GM12878 (cell line): ENCODE measurements around the gene HOXB3.

Source experiments
- CBX5 ChIP-seq: sonication (generic); IDR thresholded peaks from 2 replicates; pipeline ENCODE4 v1.6.1; 2016; ENCODE audit warnings: low read depth, moderate library complexity, mild to moderate bottlenecking, inconsistent platforms
- CHD4 ChIP-seq: fragments of 200-600 bp; sonication (generic); IDR thresholded peaks from 2 replicates; pipeline ENCODE4 v1.6.1; 2016; ENCODE audit warnings: mild to moderate bottlenecking
- EP300 ChIP-seq, 2 experiments: fragments of 150-350 bp in 1 of 2; IDR thresholded peaks; 2 replicates each; pipeline ENCODE4 v1.6.1; 2011 to 2012; ENCODE audit warnings: low read depth in 2 of 2, low read length in 2 of 2, borderline replicate concordance in 1 of 2, improper control_type of control experiment in 1 of 2, inconsistent platforms in 1 of 2; ENCODE audit not compliant: control insufficient read depth in 1 of 2
- FOS ChIP-seq: IDR thresholded peaks from 3 replicates; pipeline ENCODE4 v1.6.1; 2011; ENCODE audit warnings: borderline replicate concordance; ENCODE audit not compliant: insufficient read length; ENCODE audit errors: extremely low read depth
- FOXK2 ChIP-seq: fragments of 450-650 bp; IDR thresholded peaks from 2 replicates; pipeline ENCODE4 v1.6.1; 2017; ENCODE audit warnings: mild to moderate bottlenecking, moderate library complexity
- GABPA ChIP-seq: IDR thresholded peaks from 2 replicates; pipeline ENCODE4 v1.6.1; 2014; ENCODE audit warnings: antibody characterized with exemption, low read depth, mild to moderate bottlenecking, inconsistent platforms
- POLR2AphosphoS5 ChIP-seq: IDR thresholded peaks from 2 replicates; pipeline ENCODE4 v1.6.1; 2011; ENCODE audit warnings: mild to moderate bottlenecking, low read length, inconsistent platforms
- TBL1XR1 ChIP-seq: IDR thresholded peaks from 2 replicates; pipeline ENCODE4 v1.6.1; 2012; ENCODE audit warnings: low read depth, low read length, improper control_type of control experiment
- YBX1 ChIP-seq: fragments of 450-650 bp; IDR thresholded peaks from 2 replicates; pipeline ENCODE4 v1.6.1; 2016; ENCODE audit warnings: antibody characterized with exemption
- ZNF24 ChIP-seq: fragments of 450-650 bp; IDR thresholded peaks from 2 replicates; pipeline ENCODE4 v1.6.1; 2017; ENCODE audit warnings: antibody characterized with exemption, mild to moderate bottlenecking
- ZZZ3 ChIP-seq: IDR thresholded peaks from 2 replicates; pipeline ENCODE4 v1.6.1; 2011; ENCODE audit warnings: low read depth; ENCODE audit not compliant: control insufficient read depth, insufficient read length
- TF ChIP-seq, protein P1 (sequence below), 3 experiments: IDR thresholded peaks in 2 of 3; conservative IDR thresholded peaks in 1 of 3; 2 replicates each; pipeline ENCODE4 v1.5.1; 2011; ENCODE audit warnings: low read depth in 3 of 3, low read length in 3 of 3, mild to moderate bottlenecking in 3 of 3, control low read depth in 2 of 3, moderate library complexity in 2 of 3, inconsistent platforms in 1 of 3, mixed read lengths in 1 of 3; ENCODE audit not compliant: control insufficient read depth in 2 of 3, insufficient read depth in 1 of 3; ENCODE audit errors: extremely low read depth in 1 of 3

DNA sequence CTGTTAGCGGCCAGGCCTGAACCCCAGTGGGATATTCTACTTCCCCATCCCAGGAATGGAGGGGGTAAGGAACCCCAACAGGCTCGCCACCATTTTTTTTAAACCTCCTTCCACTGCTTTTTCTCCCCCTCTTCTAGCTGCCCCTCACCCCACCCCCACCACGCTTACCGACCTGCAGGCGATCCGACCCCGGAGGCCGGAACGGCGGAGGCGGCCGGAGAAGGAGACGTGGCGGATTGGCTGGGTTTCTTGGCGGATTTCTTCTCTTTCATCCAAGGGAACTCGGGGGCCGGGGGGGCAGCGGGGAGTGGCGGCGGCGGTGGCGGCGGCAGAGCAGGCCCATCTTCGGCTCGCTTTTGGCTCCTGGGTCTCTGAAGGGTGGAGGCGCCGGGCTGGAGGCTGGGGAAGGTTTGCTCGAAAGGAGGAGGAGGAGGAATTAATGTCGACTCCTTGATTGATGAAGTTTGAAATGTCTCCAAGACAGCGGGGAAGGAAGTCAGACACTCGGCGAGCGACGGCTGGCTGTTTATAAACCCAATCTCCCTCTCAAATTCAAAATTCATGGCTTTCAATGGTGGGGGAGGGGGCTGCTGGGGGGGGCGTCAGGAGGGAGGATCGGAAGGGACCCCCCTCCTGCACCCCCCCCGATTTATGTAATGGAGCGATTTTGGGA lies 45.6 kb downstream of the HOXB3 start:
- TF ChIP-seq FOS: no peak
- no peak for TF ChIP-seq TBL1XR1
- no peak for TF ChIP-seq CHD4
- TF ChIP-seq ZNF24: no peak
- TF ChIP-seq ZZZ3: no peak
- no peak for TF ChIP-seq FOXK2
- no peak for TF ChIP-seq CBX5
- no peak for TF ChIP-seq POLR2AphosphoS5
- TF ChIP-seq, protein P1, sequence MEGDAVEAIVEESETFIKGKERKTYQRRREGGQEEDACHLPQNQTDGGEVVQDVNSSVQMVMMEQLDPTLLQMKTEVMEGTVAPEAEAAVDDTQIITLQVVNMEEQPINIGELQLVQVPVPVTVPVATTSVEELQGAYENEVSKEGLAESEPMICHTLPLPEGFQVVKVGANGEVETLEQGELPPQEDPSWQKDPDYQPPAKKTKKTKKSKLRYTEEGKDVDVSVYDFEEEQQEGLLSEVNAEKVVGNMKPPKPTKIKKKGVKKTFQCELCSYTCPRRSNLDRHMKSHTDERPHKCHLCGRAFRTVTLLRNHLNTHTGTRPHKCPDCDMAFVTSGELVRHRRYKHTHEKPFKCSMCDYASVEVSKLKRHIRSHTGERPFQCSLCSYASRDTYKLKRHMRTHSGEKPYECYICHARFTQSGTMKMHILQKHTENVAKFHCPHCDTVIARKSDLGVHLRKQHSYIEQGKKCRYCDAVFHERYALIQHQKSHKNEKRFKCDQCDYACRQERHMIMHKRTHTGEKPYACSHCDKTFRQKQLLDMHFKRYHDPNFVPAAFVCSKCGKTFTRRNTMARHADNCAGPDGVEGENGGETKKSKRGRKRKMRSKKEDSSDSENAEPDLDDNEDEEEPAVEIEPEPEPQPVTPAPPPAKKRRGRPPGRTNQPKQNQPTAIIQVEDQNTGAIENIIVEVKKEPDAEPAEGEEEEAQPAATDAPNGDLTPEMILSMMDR (IDR thresholded peaks at IDR 0.05 in 2 of 3, conservative IDR thresholded peaks at IDR 0.05 in 1 of 3; ENCODE audit: control insufficient read depth in 2 of 3, extremely low read depth in 1 of 3, insufficient read depth in 1 of 3, low read depth in 3 of 3, low read length in 3 of 3): no peak
- no peak for TF ChIP-seq GABPA
- no peak for TF ChIP-seq YBX1
- TF ChIP-seq EP300 (IDR thresholded peaks at IDR 0.05; ENCODE audit: borderline replicate concordance in 1 of 2, control insufficient read depth in 1 of 2, low read depth in 2 of 2, low read length in 2 of 2): no peak
